DOHH2 (cell line): ENCODE data around the gene CCDC69.

ENCODE experiments used
- CTCF ChIP-seq: fragments of 200-600 bp; sonication (generic); IDR thresholded peaks from one replicate; pipeline ENCODE4 v1.5.1; 2014; ENCODE audit warnings: antibody characterized with exemption, mild to moderate bottlenecking, low read depth, low read length; ENCODE audit not compliant: poor library complexity, severe bottlenecking
- EZH2phosphoT487 ChIP-seq: fragments of 200-600 bp; sonication (generic); IDR thresholded peaks from 2 replicates; pipeline ENCODE4 v1.6.1; 2017; ENCODE audit warnings: borderline replicate concordance, mild to moderate bottlenecking, antibody characterized with exemption, low read length, moderate library complexity, mixed read lengths

GRCh38 chr5:151221574-151221973 is 2.3 kb downstream of the CCDC69 start:
- TF ChIP-seq CTCF (no peak), EZH2phosphoT487 (no peak)
